T follicular helper cell (primary cell): ENCODE measurements around the gene NDUFS3.
"Not testable (repeated sequence)": the region's sequence is repeated elsewhere in the genome, so short reads cannot be mapped to it uniquely, and the experiment has no call there.

Experiments
- DNase-seq: peaks from one replicate; pipeline ENCODE4 v3.0.0-alpha.2; 2020; ENCODE audit warnings: low read depth
- total RNA-seq, 2 experiments: gene quantifications; one replicate each; lab custom pipeline; 2026; lab: John Stamatoyannopoulos, UW

NDUFS3 gene
- 41.6 to 66.0 reads per million in 2 experiments for total RNA-seq

DNA sequence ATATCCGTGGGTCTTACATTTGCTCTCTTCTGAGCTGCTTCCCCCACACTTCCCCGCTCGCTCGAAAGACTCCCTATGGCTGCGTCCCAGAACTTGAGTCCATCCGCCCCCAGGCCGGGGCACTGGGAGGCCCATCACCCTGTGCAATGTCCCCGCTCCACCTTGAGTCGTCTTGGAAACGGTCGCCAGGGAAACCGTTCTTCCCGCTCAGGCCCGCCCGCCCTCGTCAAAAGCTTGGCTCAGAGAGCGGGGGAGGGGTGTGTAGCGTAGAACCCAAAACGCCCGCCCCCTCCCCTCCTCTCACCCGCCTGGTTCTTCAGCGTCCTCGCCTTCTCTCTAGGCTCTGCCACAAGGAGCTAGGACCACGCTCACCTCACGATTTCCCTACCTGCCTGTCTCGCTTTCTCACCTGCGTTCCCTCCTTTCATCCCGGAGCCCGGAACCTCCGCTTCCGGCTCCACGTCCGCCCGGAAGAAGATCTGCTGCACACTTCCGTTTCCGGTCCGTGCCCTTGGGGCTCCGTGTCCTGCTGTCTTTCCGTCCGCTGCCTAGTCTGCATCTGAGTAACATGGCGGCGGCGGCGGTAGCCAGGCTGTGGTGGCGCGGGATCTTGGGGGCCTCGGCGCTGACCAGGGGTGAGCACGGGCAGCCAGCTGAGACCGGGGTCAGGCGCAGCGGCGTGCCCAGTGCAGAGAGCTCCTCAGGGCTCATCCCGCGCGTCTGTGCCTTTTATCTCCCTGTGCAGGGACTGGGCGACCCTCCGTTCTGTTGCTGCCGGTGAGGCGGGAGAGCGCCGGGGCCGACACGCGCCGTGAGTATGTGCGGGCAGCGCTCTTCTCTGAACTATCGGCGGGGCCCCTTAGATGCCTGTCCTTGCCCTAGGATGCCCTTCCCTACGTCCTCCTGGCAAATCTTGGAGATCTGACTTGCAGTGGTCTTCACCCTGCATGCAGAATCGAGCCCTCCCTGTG, at the start of gene NDUFS3, which contains the start of gene KBTBD4:
Gene NDUFS3 (plus strand): TSS at position 551 of the 971 bp plus-strand sequence. CDS start 18 bp downstream, at position 569.
Gene KBTBD4 (minus strand): TSS at position 447 of the 971 bp plus-strand sequence. CDS start 19 bp downstream, at position 428.
- DNase-seq, result peak; percentile 84

DNA sequence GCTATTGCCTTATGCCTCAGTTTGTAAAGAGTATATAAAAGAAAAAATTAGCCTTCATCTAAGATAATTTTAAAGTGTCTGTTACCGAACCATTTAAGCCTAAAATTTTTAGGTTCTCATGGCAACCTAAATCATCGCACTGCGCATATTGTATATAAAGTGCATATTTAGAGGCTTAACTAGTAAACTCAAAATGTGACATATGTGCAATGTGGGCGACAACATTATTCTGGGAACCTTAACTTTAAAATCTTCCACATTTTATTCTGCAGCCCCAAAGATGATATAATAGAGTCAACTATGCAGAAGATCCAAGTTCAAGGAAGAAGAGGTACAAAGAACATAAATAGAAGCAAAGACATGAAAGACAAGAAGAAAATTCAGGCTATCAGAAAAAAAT, 48.9 kb upstream of the NDUFS3 start:
- no peak for DNase-seq

DNA sequence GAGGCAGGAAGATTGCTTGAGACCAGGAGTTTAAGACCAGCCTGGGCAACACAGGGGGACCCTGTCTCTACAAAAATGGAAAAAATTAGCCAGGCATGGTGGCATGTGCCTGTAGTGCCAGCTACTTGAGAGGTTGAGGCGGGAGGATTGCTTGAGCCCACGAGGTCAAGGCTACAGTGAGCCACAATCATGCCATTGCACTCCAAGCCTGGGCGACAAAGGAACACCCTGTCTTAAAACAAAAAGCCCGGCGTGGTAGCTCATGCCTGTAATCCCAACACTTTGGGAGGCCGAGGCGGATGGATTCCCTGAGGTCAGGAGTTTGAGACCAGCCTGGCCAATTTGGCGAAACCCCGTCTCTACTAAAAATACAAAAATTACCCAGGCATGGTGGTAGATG, 48.2 kb upstream of the NDUFS3 start:
- not testable (repeated sequence) for DNase-seq

DNA sequence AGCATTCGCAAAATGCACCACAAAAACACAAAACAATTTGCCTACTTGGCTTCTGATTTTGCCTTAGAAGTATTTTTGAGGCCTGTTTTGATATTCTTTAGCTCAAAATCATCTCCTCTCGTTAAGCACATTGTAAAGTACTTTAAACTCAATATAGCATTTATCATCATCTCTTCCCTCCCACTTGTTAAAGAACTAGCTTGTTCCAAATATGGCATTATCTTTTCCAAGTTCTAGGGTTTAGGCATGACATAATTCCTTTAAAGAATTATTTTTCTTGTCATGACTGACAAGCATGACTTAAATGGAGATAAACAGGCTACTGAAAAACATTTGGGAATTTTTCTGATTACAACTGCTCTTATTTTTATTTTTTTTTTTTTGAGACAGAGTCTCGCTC, 47.2 kb upstream of the NDUFS3 start:
- DNase-seq, result no peak

DNA sequence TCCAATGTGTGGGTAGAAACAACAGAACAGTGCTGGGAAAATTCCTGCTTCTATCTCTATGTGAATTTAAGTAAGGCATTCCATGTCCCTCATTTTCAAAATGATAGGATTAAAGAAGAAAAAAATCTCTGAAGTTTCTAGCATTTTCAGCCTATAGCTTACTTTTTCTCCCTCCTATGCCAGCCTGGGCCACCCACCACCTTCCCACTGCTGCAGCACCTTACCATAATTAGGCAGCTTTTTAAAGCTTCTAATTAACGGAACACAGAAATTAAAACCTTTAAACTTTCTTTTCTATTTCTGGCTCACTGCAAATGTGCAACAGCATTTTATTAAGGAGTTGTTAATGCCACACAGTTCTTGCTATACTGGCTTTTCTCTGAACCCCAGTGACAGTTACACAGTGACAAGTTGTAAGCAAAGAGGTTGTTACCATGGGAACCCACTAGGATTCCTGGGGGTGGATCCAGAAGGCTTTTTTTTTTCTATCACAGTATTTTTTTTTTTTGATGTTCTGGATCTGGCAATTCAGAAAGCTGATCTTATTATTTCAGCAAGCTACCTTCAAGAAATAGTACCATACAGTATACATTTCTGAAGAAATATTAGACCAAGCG, 46.2 kb upstream of the NDUFS3 start:
- DNase-seq, result no peak

DNA sequence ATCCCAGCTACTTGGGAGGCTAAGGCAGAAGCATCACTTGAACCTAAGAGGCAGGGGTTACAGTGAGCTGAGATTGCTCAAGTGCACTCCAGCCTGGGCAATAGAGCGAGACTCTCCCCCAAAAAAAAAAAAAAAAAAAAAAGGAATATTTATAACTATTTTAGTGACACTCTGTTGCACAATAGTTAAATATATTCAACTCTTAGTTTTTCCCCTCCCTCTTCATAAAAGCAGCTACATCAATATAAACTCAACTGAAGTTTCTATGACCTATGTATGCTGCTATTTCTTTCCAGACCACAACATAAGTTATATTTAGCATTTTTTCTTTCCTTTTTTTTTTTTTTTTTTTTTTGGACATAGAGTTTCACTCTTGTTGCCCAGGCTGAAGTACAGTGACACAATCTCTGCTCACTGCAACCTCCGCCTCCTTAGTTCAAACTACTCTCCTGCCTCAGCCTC, 45.2 kb upstream of the NDUFS3 start:
- no peak for DNase-seq

DNA sequence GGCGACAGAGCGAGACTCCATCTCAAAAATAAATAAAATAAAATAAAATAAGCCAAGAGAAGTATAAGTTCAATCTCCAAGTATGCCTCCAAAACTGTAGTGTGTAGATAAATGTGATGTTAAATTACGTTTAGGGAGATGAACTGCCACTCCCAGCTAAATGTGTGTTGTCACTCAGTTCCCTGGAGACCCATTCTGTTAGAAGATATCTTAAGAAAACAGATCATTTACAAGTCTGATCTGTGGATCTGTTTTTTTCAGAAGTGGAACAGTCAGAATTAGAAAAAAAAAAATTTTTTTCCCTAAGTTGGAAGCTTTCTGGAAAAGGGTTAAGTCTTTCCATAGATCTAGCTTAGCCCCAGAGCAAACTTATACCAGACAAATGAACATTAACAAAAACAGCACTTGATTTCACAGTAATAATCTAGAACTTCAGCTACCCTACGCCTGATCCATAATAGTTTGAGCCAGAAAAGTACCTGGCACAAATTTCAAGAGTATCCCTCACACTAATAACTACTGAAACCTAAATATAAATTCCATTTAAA, 44.1 kb upstream of the NDUFS3 start:
- no peak for DNase-seq

DNA sequence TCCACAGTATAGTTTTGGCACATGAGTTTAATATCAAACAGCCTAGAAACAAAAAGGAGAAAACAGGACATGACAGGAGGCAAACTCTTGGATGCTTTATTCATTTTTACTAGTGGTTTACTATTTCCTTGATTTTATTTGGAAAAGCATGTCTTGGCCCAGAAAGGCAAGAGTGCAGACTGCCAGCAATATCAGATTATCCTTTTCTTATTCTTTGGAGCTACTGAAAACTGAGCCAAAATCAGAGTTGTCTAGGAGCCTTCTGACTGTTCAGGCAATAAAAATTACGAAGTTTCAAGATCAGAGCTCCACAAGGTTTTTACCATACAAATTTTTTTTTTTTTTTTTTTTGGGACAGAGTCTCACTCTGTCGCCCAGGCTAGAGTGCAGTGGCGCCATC, 42.0 kb upstream of the NDUFS3 start:
- no peak for DNase-seq

DNA sequence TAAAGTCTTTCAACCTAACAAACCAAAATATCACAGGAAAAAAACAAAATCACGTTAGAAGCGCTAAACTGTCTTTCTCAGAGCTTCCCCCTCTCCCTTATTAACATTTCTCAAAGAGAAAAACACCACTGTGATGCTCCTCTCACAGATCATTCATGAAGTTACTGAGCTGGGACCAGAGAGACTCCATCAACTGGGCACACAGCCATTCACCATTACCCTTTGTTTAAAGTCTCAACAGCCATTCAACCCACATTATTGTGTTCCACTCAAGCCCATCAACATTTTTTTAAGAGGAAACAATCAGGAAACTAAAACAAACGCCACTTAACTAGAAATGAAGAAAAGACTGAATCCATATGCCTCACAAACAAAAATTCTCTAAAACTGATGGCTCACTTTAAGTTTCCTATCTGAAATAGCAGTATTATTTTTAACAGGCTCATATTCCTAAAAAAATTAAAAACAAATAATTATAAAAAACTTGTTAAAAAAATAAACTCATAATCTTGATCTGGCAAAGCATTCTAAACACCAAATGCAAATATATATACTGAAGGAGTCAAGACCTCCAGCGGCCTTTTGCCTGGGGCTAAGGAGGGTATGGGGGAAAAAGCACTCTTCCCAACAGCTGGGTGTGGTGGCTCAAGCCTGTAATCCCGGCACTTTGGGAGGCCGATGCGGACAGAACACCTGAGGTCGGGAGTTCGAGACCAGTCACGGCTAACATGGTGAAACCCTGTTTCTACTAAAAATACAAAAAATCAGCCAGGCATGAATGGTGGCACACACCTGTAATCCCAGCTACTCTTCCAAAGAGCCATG, 39.9 kb upstream of the NDUFS3 start:
- no peak for DNase-seq

DNA sequence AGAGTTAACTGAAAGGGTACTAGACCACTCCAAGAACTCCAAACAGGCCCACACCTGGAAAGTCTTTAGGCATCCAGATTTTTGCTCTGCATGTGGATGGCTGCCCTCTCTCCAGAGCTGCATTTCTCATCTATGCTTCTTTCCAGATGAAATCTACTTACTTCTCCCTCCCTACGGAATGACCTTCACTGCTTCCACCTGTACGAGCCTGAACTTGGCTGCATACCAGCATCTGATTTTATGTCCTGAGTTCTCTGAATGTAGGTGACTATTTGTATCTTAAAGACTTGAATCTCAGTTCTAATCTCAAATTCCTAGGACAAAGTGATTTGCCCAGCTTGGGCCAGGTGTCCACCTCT, 39.2 kb upstream of the NDUFS3 start:
- no peak for DNase-seq

DNA sequence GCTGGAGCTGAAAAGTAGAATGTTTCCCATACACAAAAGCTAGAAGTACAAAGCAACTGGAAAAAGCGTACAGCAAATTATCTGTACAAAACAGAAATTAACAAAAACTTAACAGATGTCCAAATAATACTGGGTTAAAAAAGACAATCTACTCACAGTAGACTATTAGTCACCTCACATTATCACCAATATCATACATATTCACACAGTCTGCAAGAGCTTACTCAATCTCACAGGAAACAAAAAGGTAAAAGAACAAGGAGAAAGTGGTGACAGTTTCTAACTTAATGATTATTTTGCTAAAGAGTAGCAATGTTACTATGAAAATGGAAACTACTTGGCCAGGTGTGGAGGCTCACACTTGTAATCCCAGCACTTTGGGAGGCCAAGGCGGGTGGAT, 37.8 kb upstream of the NDUFS3 start:
- DNase-seq, result no peak

DNA sequence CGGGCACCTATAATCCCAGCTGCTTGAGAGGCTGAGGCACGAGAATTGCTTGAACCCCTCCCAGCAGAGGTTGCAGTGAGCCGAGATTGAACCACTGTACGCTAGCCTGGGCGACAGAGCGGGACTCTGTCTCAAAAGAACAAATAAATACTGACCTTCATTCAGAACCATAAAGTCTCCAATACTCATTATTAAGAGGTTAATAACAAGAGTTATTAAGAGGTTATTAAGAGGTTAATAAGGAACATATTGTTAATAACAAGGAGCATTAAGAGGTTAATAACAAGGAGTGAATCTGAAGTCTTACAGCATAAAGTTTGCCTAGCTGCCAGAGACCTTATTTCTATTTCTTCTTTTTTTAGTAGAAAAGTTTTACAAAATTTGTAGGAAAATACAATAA, 33.6 kb upstream of the NDUFS3 start:
- no peak for DNase-seq

DNA sequence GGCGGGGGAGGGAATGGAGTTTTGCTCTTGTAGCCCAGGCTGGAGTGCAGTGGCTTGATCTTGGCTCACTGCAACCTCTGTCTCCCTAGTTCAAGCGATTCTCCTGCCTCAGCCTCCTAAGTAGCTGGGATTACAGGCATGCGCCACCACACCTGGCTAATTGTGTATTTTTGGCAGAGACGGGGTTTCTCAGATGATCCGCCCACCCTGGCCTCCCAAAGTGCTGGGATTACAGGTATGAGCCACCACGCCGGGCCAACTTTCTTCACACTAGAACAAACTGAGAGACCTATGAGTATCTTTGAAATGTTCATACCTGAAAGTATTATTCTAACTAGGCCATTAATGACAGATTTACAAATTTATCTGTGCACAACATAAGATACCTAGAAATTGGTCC, 32.6 kb upstream of the NDUFS3 start:
- not testable (repeated sequence) for DNase-seq

DNA sequence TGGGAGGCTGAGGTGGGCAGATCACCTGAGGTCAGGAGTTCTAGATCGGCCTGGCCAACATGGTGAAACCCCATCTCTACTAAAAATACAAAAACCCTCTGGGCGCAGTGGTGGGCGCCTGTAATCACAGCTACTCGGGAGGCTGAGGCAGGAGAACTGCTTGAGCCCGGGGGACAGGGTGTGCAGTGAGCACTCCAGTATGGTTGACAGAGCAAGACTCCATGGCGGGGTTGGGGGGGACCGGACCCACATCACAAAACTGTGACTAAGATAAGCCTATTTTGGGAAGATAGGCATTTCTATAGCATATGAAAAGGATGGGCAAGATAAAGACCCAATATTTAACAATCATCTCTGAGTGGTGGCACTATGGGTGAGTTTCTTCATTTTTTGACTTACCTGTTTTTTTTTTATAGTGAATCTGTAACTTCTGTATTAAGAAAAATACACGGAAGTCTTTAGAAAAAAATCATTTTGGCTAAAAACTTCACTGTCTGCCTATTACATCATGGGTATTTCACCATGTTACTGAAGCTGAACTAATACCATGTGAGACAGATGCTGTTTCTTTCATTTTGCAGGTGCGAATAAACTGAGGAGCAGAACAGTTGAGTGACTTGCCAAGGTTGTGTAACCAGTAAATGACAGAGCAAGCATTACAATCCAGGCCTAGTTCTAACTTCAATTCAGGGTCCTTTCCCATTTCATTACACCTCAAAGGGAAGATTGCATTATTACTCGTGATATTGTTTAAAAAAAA, 28.4 kb upstream of the NDUFS3 start:
- DNase-seq, result no peak

DNA sequence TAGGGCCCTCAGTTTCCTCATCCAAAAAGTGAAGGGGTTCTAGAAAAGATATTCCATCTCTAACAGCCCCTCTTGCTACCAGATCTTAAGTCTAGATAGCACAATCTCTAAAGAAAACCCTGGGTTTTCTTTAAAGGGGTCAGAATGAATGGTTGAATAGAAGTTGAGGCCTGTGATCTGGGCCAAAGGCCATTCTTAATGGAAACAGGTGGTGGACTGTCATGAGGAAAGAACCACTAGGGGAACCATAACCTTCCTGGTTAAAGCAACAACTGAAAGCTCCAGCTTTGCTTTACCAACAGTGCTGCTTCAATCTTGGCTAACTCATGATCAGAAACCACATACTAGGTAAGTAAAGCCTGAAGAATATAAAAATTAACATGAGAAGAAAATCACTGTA, 27.8 kb upstream of the NDUFS3 start:
- no peak for DNase-seq

DNA sequence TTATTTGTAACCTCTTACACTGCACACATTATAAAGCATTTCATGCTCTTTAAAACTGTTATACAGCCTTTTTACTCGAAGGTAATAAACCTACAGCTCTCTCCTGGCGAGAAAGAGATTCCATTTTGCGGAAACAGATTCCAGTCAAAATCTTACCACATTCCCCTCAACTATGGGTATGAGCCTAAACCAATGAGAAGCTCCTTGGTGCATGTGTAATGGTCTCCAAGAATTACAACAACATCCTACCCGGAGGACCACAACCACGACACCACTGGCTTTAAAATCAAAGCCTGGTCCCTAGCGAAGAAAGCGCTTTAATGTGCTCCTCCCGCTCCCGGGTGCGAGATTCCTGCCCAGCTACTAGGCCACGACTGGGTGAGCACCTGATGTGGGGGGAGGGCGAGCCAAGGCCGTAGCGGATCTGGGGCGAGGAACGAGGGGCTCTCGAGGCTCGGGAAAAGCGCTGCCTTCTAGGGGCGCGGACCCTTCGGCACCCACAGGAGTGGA, 26.8 kb upstream of the NDUFS3 start:
- no peak for DNase-seq

DNA sequence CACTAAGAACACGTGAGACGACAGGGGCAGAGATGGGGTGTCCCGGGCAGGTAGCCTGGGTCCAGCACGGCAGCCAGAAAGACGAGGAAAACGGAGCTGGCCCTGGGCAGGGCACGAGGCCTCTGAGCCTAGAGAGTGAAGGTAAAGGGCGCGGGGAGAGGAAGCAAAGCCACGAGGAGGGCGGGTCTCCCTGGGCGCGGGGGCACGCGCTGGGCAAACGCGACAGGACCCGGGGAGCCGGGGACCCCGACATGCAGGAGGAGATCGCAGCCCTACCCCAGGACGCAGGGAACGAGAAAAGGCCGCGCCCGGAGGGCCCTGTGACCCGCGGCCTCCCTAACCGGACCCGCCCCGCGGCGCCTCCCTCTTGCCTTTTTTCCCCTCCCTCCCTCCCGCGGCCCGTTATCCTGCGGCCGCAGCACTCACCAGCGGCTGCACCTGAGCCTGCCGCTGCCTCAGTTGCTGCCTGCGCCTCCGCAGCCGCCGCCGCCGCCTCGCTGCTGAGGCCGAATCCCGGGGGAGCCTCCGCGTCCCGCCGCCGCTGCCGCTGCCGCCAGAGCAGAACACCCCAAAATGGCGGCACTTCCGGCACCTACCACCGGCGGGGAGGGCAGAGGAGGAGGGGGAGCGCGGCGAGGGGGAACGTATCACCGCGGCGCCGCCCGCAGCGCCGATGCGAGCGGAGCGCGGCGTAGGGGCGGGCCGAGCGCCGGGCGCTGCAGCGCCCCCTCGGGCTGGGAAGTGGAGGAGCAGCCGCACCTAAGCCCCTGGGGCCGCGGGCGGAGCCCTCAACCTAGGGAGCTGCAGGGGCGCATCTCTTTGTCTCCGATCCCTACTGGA, 26.1 kb upstream of the NDUFS3 start, which contains the start of gene CELF1:
Gene CELF1 (minus strand): TSS at position 567 of the 840 bp plus-strand sequence. CDS start 53,609 bp downstream, outside the sequence.
- DNase-seq, result peak; percentile 90

DNA sequence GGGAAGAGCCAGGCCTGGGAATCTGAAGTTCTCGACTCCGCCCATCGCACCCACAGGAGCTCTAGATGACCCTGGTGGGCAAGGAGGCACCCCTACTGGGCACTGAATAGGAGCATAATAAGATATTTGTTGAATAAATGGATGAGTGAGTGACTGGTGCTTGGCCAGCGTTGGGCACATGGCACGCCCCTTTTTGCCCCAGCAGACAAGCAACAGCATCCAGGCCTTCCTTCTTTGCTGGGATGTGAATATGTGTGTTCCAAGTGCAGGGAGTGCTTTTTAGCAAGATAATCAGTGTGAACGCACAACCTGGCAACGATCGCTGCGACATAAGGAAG, 25.5 kb upstream of the NDUFS3 start:
- no peak for DNase-seq

DNA sequence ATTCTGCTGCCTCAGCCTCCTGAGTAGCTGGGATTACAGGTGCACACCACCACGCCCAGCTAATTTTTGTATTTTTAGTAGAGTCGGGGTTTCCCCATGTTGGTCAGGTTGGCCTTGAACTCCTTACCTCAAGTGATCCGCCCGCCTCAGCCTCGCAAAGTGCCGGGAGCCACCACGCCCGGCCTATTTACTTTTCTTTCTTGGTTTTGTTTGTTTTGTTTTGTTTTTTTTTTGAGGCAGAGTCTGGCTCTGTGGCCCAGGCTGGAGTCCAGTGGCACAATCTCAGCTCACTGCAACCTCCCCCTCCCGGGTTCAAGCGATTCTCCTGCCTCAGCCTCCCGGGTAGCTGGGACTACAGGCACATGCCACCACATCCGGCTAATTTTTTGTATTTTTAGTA, 21.9 kb upstream of the NDUFS3 start:
- DNase-seq, result not testable (repeated sequence)

DNA sequence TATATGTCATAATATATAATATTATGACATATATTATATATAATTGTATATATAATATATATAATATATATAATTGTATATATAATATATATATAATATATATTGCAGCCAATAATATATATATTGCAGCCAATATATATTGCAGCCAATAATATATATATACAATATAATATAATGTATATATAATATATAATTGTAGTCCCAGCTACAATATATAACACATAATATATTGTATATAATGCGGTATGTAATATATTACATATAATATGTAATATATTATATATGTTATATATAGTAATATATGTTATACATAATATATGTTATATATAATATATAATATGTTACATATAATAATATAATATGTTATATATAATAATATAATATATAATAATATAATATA, 20.2 kb upstream of the NDUFS3 start:
- no peak for DNase-seq
